Endothelial cell of umbilical vein (primary cell): Measurements from ENCODE around the gene ANXA4. TPM values are rescaled to one million over a fixed set of nuclear protein-coding genes. Genes with fewer than 3 reads are reported as not detected.

Source experiments
- BruUV-seq: library from RNA; stranded (reverse); fragments of 400-500 nt; replicated peaks from 2 replicates; lab custom pipeline; 2021; lab: Mats Ljungman, UMichigan
- CTCF ChIA-PET: fragments of 300-600, 350-600 bp; sonication (Branson Sonifier 250); formaldehyde crosslinking; loops from one replicate; lab custom pipeline; 2021; ENCODE audit warnings: antibody characterized with exemption, inconsistent platforms; lab: Charles Lee
- POLR2A ChIA-PET: fragments of 300-600, 350-600 bp; sonication (Branson Sonifier 250); formaldehyde crosslinking; loops from one replicate; lab custom pipeline; 2021; ENCODE audit warnings: antibody characterized with exemption, inconsistent platforms; lab: Charles Lee
- DNase-seq: peaks from one replicate; pipeline ENCODE4 v3.0.0-alpha.2; 2011; ENCODE audit warnings: low read depth, low spot score
- FAIRE-seq: peaks from 2 replicates; lab custom pipeline; 2011; peaks lifted over from hg19 to GRCh38; lab: Jason Lieb, UNC
- H2AFZ ChIP-seq: 2 replicates; pipeline ENCODE4 v1.6.0; 2012; ENCODE audit warnings: low read depth, low read length, control low read depth, inconsistent platforms
- H3K27ac ChIP-seq: 2 replicates; pipeline ENCODE4 v1.5.1; 2011; ENCODE audit warnings: low read depth, mild to moderate bottlenecking, control low read depth, low read length, moderate library complexity; ENCODE audit not compliant: insufficient read depth
- H3K27me3 ChIP-seq, 2 experiments: 2 replicates each; pipeline versions ENCODE4 v1.6.0 to v1.6.1; 2011; ENCODE audit warnings: low read length in 2 of 2, mixed read lengths in 1 of 2; ENCODE audit not compliant: control insufficient read depth in 2 of 2, insufficient read depth in 2 of 2
- H3K36me3 ChIP-seq, 2 experiments: 2 replicates in 1 of 2; 3 replicates in 1 of 2; pipeline ENCODE4 v1.5.1; 2011; ENCODE audit warnings: low read length in 2 of 2, mild to moderate bottlenecking in 1 of 2, moderate library complexity in 1 of 2; ENCODE audit not compliant: control insufficient read depth in 2 of 2, insufficient read depth in 2 of 2; ENCODE audit errors: extremely low read depth in 1 of 2
- H3K4me1 ChIP-seq: 3 replicates; pipeline ENCODE4 v1.5.1; 2011; ENCODE audit warnings: mild to moderate bottlenecking, low read length; ENCODE audit not compliant: control insufficient read depth, insufficient read depth; ENCODE audit errors: extremely low read depth
- H3K4me2 ChIP-seq: 2 replicates; pipeline ENCODE4 v1.6.1; 2011; ENCODE audit warnings: low read length, control low read depth, mixed read lengths; ENCODE audit not compliant: insufficient read depth
- H3K4me3 ChIP-seq, 3 experiments: fragments of 200-600 bp in 1 of 3; sonication (generic), shearing (Covaris generic) in 1 of 3; replicated peaks in 1 of 3; 2 replicates each; pipeline ENCODE4 v1.5.1; 2011 to 2016; ENCODE audit warnings: control low read depth in 3 of 3, low read length in 3 of 3, mild to moderate bottlenecking in 2 of 3, inconsistent platforms in 1 of 3, low read depth in 1 of 3, moderate library complexity in 1 of 3; ENCODE audit not compliant: insufficient read depth in 1 of 3
- H3K79me2 ChIP-seq: 2 replicates; pipeline ENCODE4 v1.6.0; 2012; ENCODE audit warnings: low read length, inconsistent platforms; ENCODE audit not compliant: control insufficient read depth, insufficient read depth
- H3K9ac ChIP-seq: replicated peaks from 2 replicates; pipeline ENCODE3; 2011; ENCODE audit warnings: low read length, control low read depth; ENCODE audit not compliant: insufficient read depth; ENCODE audit errors: extremely low read depth
- H3K9me1 ChIP-seq: replicated peaks from 3 replicates; pipeline ENCODE4 v1.6.0; 2011; ENCODE audit warnings: mild to moderate bottlenecking, low read length; ENCODE audit not compliant: control insufficient read depth, insufficient read depth; ENCODE audit errors: extremely low read depth
- H3K9me3 ChIP-seq: replicated peaks from 2 replicates; pipeline ENCODE4 v1.5.1; 2012; ENCODE audit warnings: low read length, inconsistent platforms; ENCODE audit not compliant: control insufficient read depth, insufficient read depth
- H4K20me1 ChIP-seq: replicated peaks from 2 replicates; pipeline ENCODE3; 2011; ENCODE audit warnings: mild to moderate bottlenecking, low read length; ENCODE audit not compliant: control insufficient read depth, insufficient read depth; ENCODE audit errors: extremely low read depth
- CTCF ChIP-seq, 2 donors: IDR thresholded peaks; 1 replicate in 1 of 2; 2 replicates in 1 of 2; pipeline ENCODE4 v1.5.1; 2011; ENCODE audit warnings: low read length in 2 of 2, mild to moderate bottlenecking in 2 of 2, moderate library complexity in 2 of 2, control low read depth in 1 of 2, inconsistent platforms in 1 of 2, low read depth in 1 of 2; ENCODE audit not compliant: insufficient read depth in 1 of 2; ENCODE audit errors: extremely low read depth in 1 of 2
- EZH2 ChIP-seq: IDR thresholded peaks from 2 replicates; pipeline ENCODE4 v1.6.1; 2012; ENCODE audit warnings: borderline replicate concordance, low read depth, mild to moderate bottlenecking, moderate library complexity, low read length, inconsistent platforms; ENCODE audit not compliant: severe bottlenecking
- FOS ChIP-seq: IDR thresholded peaks from 2 replicates; pipeline ENCODE4 v1.6.1; 2011; ENCODE audit warnings: mild to moderate bottlenecking, low read length, moderate library complexity, borderline replicate concordance; ENCODE audit not compliant: insufficient read depth
- MYC ChIP-seq: IDR thresholded peaks from one replicate; pipeline ENCODE4 v1.6.1; 2011; ENCODE audit warnings: mild to moderate bottlenecking, low read depth, low read length
- POLR2AphosphoS5 ChIP-seq: IDR thresholded peaks from 2 replicates; pipeline ENCODE4 v1.6.1; 2012; ENCODE audit warnings: low read depth, mild to moderate bottlenecking, control low read depth, low read length, moderate library complexity; ENCODE audit not compliant: insufficient read depth
- dilution Hi-C: fragments of 300-500 bp; cut with MboI; formaldehyde crosslinking; loops from one replicate; pipeline ENCODE4 v1.15.0; 2019; ENCODE audit warnings: low sequenced_read_pairs; ENCODE audit not compliant: extremely low pct_ligation_motif_present
- intact Hi-C: fragments of 100-400 bp; cut with micrococcal nuclease; formaldehyde crosslinking; loops from one replicate; pipeline ENCODE4 v1.10.0; 2022
- polyA plus RNA-seq, 4 experiments: library from polyadenylated mRNA; depleted of rRNA in 3 of 4; stranded (reverse) in 3 of 4; unstranded in 1 of 4; fragments of >200 nt; gene quantifications; 2 replicates each; pipeline versions ENCODE4 v1.2.1 to v1.2.3, GENCODE V29; 2011 to 2012; ENCODE audit warnings: missing spikeins in 1 of 4
- total RNA-seq: library from RNA; stranded (reverse); gene quantifications from 2 replicates; pipeline ENCODE4 v1.2.3, GENCODE V29; 2021

Gene ANXA4
- total and polyA plus RNA-seq, 2 donors (not counting 3 experiments of a cell fraction or from before 2014, with no cell fraction given): 29.4 to 79.6 TPM

- FAIRE-seq (peak; percentile 47), DNase-seq (peak; percentile 63)
- H3K4me1 ChIP-seq: peaks cover 9% of the 10 kb centered on the region
- dilution Hi-C loops (no loop called here), intact Hi-C loops (no loop called here)
- peak overlapping the region; percentile 59 for H3K9ac ChIP-seq
- H3K4me3 ChIP-seq: peak overlapping the region; percentile 56 to 79 (median 75)
- ChIA-PET CTCF (interaction anchor here (0.9 to 6.3 kb wide), 6 partner anchors 15 to 174 kb away, joined by 3 to 90 read pairs (median 6); partner anchors contain the start of gene MXD1), POLR2A (interaction anchor here (0.6 to 1.5 kb wide), 2 partner anchors 16 to 21 kb away, joined by 3 to 5 read pairs; no protein-coding TSS in a partner anchor)
- H3K27ac ChIP-seq: peak overlapping the region; percentile 30
- BruUV-seq: no TSS peak
- H3K36me3 ChIP-seq: no peaks in the 10 kb centered on the region
- H3K9me3 ChIP-seq: no peaks in the 10 kb centered on the region
- H3K9me1 ChIP-seq: no peaks in the 10 kb centered on the region
- no peaks in the 10 kb centered on the region for H4K20me1 ChIP-seq
- H3K79me2 ChIP-seq: peaks cover 5% of the 10 kb centered on the region
- peak overlapping the region; percentile 77 for H2AFZ ChIP-seq
- peak in 1 of 2 donors; percentile 4 for TF ChIP-seq CTCF (IDR thresholded peaks at IDR 0.05; ENCODE audit: extremely low read depth in 1 of 2, insufficient read depth in 1 of 2, low read depth in 1 of 2, low read length in 2 of 2)
- no peak for TF ChIP-seq FOS
- peak overlapping the region; percentile 88 for H3K4me2 ChIP-seq
- H3K27me3 ChIP-seq: no peaks in the 10 kb centered on the region
Observed at GRCh38 chr2:69741229-69741574, 732 bp upstream of the ANXA4 start.

DNA sequence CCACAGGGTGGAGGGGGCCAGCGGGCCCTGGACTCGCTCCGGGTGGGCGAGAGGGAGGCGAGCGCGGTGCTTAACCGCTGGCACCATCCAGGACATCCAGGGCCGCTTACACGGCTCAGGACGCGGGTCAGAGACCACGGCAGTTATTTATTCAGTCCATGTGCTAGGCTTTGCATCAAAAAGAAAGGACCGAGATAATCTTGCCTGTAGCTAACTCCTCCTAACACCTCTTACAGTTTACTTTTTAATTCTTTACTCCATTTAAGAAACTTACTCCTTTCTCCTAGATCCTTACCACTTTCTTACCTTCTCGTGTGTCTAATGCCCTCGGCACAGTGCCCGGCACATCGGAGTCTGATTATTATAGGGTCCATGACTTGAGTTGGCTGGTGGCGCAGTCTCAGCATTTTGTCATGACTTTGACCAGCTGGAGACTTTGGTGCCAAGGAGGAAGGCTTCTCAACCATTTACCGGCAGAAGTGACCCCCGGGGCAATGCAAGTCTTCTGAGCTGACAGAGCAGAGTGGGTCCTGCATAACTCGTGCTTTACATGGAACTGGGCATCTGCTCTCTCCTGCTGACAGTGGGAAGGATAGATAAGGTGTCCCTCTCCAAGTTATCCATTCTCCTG is 503 bp downstream of the ANXA4 start:
- Histone ChIP-seq H3K27ac (no peak overlapping the region), H3K9ac (peak overlapping the region; percentile 59), H3K4me3 (peak overlapping the region; percentile 56 to 79 (median 75)), H3K27me3 (no peaks in the 10 kb centered on the region), H3K79me2 (peaks cover 5% of the 10 kb centered on the region), H3K4me2 (peak overlapping the region; percentile 88), H2AFZ (peak overlapping the region; percentile 77), H3K9me1 (no peaks in the 10 kb centered on the region), H3K9me3 (no peaks in the 10 kb centered on the region), H3K36me3 (no peaks in the 10 kb centered on the region), H3K4me1 (peaks cover 9% of the 10 kb centered on the region), H4K20me1 (no peaks in the 10 kb centered on the region)
- ChIA-PET POLR2A (interaction anchor here (1.5 kb wide), 1 partner anchor 17 kb away, joined by 5 read pairs; no protein-coding TSS in a partner anchor), CTCF (interaction anchor here (2.1 to 6.3 kb wide), 3 partner anchors 18 to 84 kb away, joined by 5 to 90 read pairs (median 68); no protein-coding TSS in a partner anchor)
- dilution Hi-C loops: no loop called here
- BruUV-seq: TSS peak; percentile 24
- intact Hi-C loops: loop anchor here (1.0 kb wide), 1 partner anchor 75 kb away; no protein-coding TSS in a partner anchor
- TF ChIP-seq FOS (no peak), CTCF (IDR thresholded peaks at IDR 0.05; ENCODE audit: extremely low read depth in 1 of 2, insufficient read depth in 1 of 2, low read depth in 1 of 2, low read length in 2 of 2) (no peak), MYC (no peak), POLR2AphosphoS5 (no peak), EZH2 (no peak)
- FAIRE-seq (peak; percentile 64), DNase-seq (peak; percentile 37)
